Mesenchymal stem cell (in vitro differentiated cells and primary cell): ENCODE results near the gene SLC25A13.

ENCODE experiments used
- DNase-seq: peaks from one replicate; pipeline ENCODE4 v3.0.0-alpha.2; 2013
- H2AFZ ChIP-seq: one replicate; pipeline ENCODE4 v1.6.1; 2013; ENCODE audit warnings: low read depth, mild to moderate bottlenecking, control low read depth, inconsistent platforms, low read length, moderate library complexity
- H2AK5ac ChIP-seq: 2 replicates; pipeline ENCODE4 v1.6.1; 2013; ENCODE audit warnings: low read length, moderate library complexity, mild to moderate bottlenecking, inconsistent platforms; ENCODE audit not compliant: severe bottlenecking
- H2BK120ac ChIP-seq: one replicate; pipeline ENCODE4 v1.6.1; 2013; ENCODE audit warnings: low read depth, mild to moderate bottlenecking, inconsistent platforms, low read length, moderate library complexity
- H2BK12ac ChIP-seq, 2 experiments: one replicate each; pipeline ENCODE4 v1.6.1; 2013; ENCODE audit warnings: inconsistent platforms in 2 of 2, low read length in 2 of 2, mild to moderate bottlenecking in 2 of 2, moderate library complexity in 2 of 2, control low read depth in 1 of 2
- H2BK15ac ChIP-seq: one replicate; pipeline ENCODE4 v1.6.1; 2013; ENCODE audit warnings: mild to moderate bottlenecking, low read depth, inconsistent platforms; ENCODE audit not compliant: poor library complexity, severe bottlenecking
- H2BK5ac ChIP-seq: 2 replicates; pipeline ENCODE4 v1.6.1; 2013; ENCODE audit warnings: low read depth, mild to moderate bottlenecking, low read length, control low read depth, inconsistent platforms; ENCODE audit not compliant: poor library complexity, severe bottlenecking
- H3K14ac ChIP-seq, 2 experiments: one replicate each; pipeline ENCODE4 v1.6.1; 2013; ENCODE audit warnings: inconsistent platforms in 2 of 2, low read length in 2 of 2, control low read depth in 1 of 2, mild to moderate bottlenecking in 1 of 2, moderate library complexity in 1 of 2
- H3K18ac ChIP-seq, 2 experiments: one replicate each; pipeline ENCODE4 v1.6.1; 2013; ENCODE audit warnings: inconsistent platforms in 2 of 2, low read length in 2 of 2, control low read depth in 1 of 2, low read depth in 1 of 2, mild to moderate bottlenecking in 1 of 2
- H3K23ac ChIP-seq, 2 experiments: one replicate each; pipeline ENCODE4 v1.6.1; 2013; ENCODE audit warnings: inconsistent platforms in 2 of 2, low read length in 2 of 2, mild to moderate bottlenecking in 2 of 2, moderate library complexity in 2 of 2, control low read depth in 1 of 2
- H3K27ac ChIP-seq: 2 replicates; pipeline ENCODE4 v1.5.1; 2013; ENCODE audit warnings: mild to moderate bottlenecking, moderate library complexity, low read length, control low read depth, inconsistent platforms; ENCODE audit not compliant: poor library complexity, severe bottlenecking
- H3K27me3 ChIP-seq, 2 experiments: 2 replicates each; pipeline versions ENCODE4 v1.6.1 to v1.7.0; 2013; ENCODE audit warnings: low read length in 2 of 2, mild to moderate bottlenecking in 2 of 2, moderate library complexity in 2 of 2, control low read depth in 1 of 2, inconsistent platforms in 1 of 2; ENCODE audit not compliant: control insufficient read depth in 1 of 2, insufficient read depth in 1 of 2
- H3K36me3 ChIP-seq, 2 experiments: 2 replicates each; pipeline versions ENCODE4 v1.6.1 to v1.7.0; 2013; ENCODE audit warnings: low read length in 2 of 2, control low read depth in 1 of 2, inconsistent platforms in 1 of 2, low read depth in 1 of 2, mild to moderate bottlenecking in 1 of 2; ENCODE audit not compliant: insufficient read depth in 2 of 2, control insufficient read depth in 1 of 2
- H3K4ac ChIP-seq, 2 experiments: one replicate each; pipeline ENCODE4 v1.6.1; 2013; ENCODE audit warnings: inconsistent platforms in 2 of 2, low read length in 2 of 2, mild to moderate bottlenecking in 2 of 2, moderate library complexity in 2 of 2, control low read depth in 1 of 2, low read depth in 1 of 2
- H3K4me1 ChIP-seq: 2 replicates; pipeline ENCODE4 v1.6.1; 2013; ENCODE audit warnings: low read depth, low read length, control low read depth; ENCODE audit not compliant: control insufficient read depth, insufficient read depth
- H3K4me2 ChIP-seq: 2 replicates; pipeline ENCODE4 v1.6.1; 2013; ENCODE audit warnings: low read length, mild to moderate bottlenecking, inconsistent platforms; ENCODE audit not compliant: poor library complexity, severe bottlenecking
- H3K4me3 ChIP-seq, 2 experiments: 2 replicates each; pipeline versions ENCODE4 v1.5.1 to v1.7.0; 2013; ENCODE audit warnings: low read length in 2 of 2, mild to moderate bottlenecking in 2 of 2, control low read depth in 1 of 2, low read depth in 1 of 2; ENCODE audit not compliant: insufficient read depth in 1 of 2
- H3K79me1 ChIP-seq: replicated peaks from 2 replicates; pipeline ENCODE4 v1.6.1; 2013; ENCODE audit warnings: mild to moderate bottlenecking, control low read depth, low read length, inconsistent platforms; ENCODE audit not compliant: poor library complexity, severe bottlenecking
- H3K9ac ChIP-seq: 2 replicates; pipeline ENCODE4 v1.7.0; 2013; ENCODE audit warnings: mild to moderate bottlenecking, low read length, moderate library complexity
- H3K9me3 ChIP-seq: 2 replicates; pipeline ENCODE4 v1.7.0; 2013; ENCODE audit warnings: mild to moderate bottlenecking, low read length; ENCODE audit not compliant: control insufficient read depth
- H4K8ac ChIP-seq: one replicate; pipeline ENCODE4 v1.6.1; 2013; ENCODE audit warnings: inconsistent platforms, mild to moderate bottlenecking, low read length, moderate library complexity
- H4K91ac ChIP-seq: one replicate; pipeline ENCODE4 v1.6.1; 2013; ENCODE audit warnings: mild to moderate bottlenecking, low read length, inconsistent platforms
- WGBS: methylation state at CpG from one replicate; pipeline ENCODE4 v1.1.7; 2013; ENCODE audit warnings: mixed read lengths; 5-methylcytosine and 5-hydroxymethylcytosine counted together

The SLC25A13 gene

GRCh38 chr7:96085953-96086352 lies 235.9 kb downstream of the SLC25A13 start:
- Histone ChIP-seq H3K9me3 (no peaks in the 10 kb centered on the region), H2BK12ac (no peak overlapping the region), H3K23ac (no peak overlapping the region), H3K27ac (no peak overlapping the region), H3K18ac (no peak overlapping the region), H4K91ac (no peak overlapping the region), H4K8ac (no peak overlapping the region), H3K4me1 (peaks cover 3% of the 10 kb centered on the region), H3K79me1 (no peaks in the 10 kb centered on the region), H2AK5ac (no peak overlapping the region), H2BK15ac (no peak overlapping the region), H3K4me2 (no peak overlapping the region), H3K4ac (no peak overlapping the region), H2BK5ac (no peak overlapping the region), H3K4me3 (no peak overlapping the region), H3K9ac (no peak overlapping the region), H2BK120ac (no peak overlapping the region), H2AFZ (no peak overlapping the region), H3K27me3 (no peaks in the 10 kb centered on the region), H3K36me3 (no peaks in the 10 kb centered on the region), H3K14ac (no peak overlapping the region)
- 100% methylated on average over 2 of the region's 3 CpGs for WGBS
- DNase-seq: no peak

- Histone ChIP-seq H4K91ac (no peak overlapping the region), H3K27ac (no peak overlapping the region), H3K79me1 (no peaks in the 10 kb centered on the region), H3K4me3 (no peak overlapping the region), H2BK5ac (no peak overlapping the region), H3K4me1 (peaks cover 3% of the 10 kb centered on the region), H3K18ac (no peak overlapping the region), H3K9me3 (no peaks in the 10 kb centered on the region), H4K8ac (no peak overlapping the region), H3K4me2 (no peak overlapping the region), H3K14ac (peak overlapping the region in 1 of 2 experiments; percentile 76), H2AFZ (no peak overlapping the region), H3K27me3 (no peaks in the 10 kb centered on the region), H3K23ac (peak overlapping the region in 1 of 2 experiments; percentile 78), H2BK12ac (no peak overlapping the region), H3K4ac (no peak overlapping the region), H3K9ac (peak overlapping the region; percentile 12), H2BK120ac (no peak overlapping the region), H3K36me3 (no peaks in the 10 kb centered on the region), H2AK5ac (no peak overlapping the region), H2BK15ac (no peak overlapping the region)
- 100% methylated on average over 1 of the region's 1 CpG for WGBS
- DNase-seq: peak; percentile 3
Measured at GRCh38 chr7:96084881-96085553, 236.9 kb downstream of the SLC25A13 start.

DNA sequence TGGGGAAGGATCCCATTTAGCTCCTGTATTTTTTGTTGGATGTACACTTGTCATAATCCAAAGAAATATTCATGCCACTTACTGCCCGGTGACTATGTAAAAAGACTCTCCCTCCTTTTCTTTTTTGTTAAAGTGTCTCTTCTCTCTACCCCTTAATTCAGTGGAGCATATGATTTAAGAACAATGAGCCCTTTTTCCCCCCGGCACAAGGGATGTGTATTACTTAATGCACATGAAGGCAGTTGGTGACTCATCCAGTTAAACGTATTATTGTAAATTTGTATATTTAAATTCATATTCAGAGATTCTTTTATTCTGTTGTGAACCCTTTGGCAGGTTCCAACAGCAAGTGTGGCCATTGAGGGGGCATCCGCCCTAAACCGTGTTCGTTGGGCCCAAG lies 241.9 kb downstream of the SLC25A13 start:
- H3K4me2 ChIP-seq: no peak overlapping the region
- no peak overlapping the region for H2BK5ac ChIP-seq
- H3K9me3 ChIP-seq: no peaks in the 10 kb centered on the region
- H3K18ac ChIP-seq: no peak overlapping the region
- no peak overlapping the region for H2BK12ac ChIP-seq
- no peak overlapping the region for H3K9ac ChIP-seq
- no peak overlapping the region for H3K14ac ChIP-seq
- no peak overlapping the region for H4K8ac ChIP-seq
- peaks cover 0 to 7% of the 10 kb centered on the region in 2 experiments for H3K27me3 ChIP-seq
- no peak overlapping the region for H2AK5ac ChIP-seq
- H3K4me1 ChIP-seq: peaks cover 5% of the 10 kb centered on the region
- no peak overlapping the region for H3K27ac ChIP-seq
- H4K91ac ChIP-seq: no peak overlapping the region
- no peak overlapping the region for H2AFZ ChIP-seq
- H3K4me3 ChIP-seq: no peak overlapping the region
- H3K4ac ChIP-seq: no peak overlapping the region
- H3K79me1 ChIP-seq: no peaks in the 10 kb centered on the region
- H2BK15ac ChIP-seq: no peak overlapping the region
- no peaks in the 10 kb centered on the region for H3K36me3 ChIP-seq
- 99% methylated on average over 4 of the region's 6 CpGs for WGBS
- no peak overlapping the region for H3K23ac ChIP-seq
- no peak for DNase-seq
- H2BK120ac ChIP-seq: no peak overlapping the region

GRCh38 chr7:96076350-96076707 lies 245.6 kb downstream of the SLC25A13 start:
- no peak overlapping the region for H2BK5ac ChIP-seq
- H3K14ac ChIP-seq: no peak overlapping the region
- no peak overlapping the region for H2BK12ac ChIP-seq
- H3K4ac ChIP-seq: no peak overlapping the region
- no peak overlapping the region for H2BK120ac ChIP-seq
- H4K8ac ChIP-seq: no peak overlapping the region
- peaks cover 2% of the 10 kb centered on the region for H3K4me1 ChIP-seq
- no peak overlapping the region for H3K27ac ChIP-seq
- H3K23ac ChIP-seq: no peak overlapping the region
- H3K9ac ChIP-seq: peak overlapping the region; percentile 72
- no peak overlapping the region for H2AFZ ChIP-seq
- H3K18ac ChIP-seq: no peak overlapping the region
- no peak overlapping the region for H2AK5ac ChIP-seq
- peak overlapping the region in 1 of 2 experiments; percentile 85 for H3K4me3 ChIP-seq
- H3K79me1 ChIP-seq: no peaks in the 10 kb centered on the region
- DNase-seq: no peak
- WGBS: 24% methylated on average over 8 of the region's 10 CpGs
- H3K27me3 ChIP-seq: peaks cover 0 to 9% of the 10 kb centered on the region in 2 experiments
- H4K91ac ChIP-seq: no peak overlapping the region
- H3K36me3 ChIP-seq: no peaks in the 10 kb centered on the region
- peak overlapping the region; percentile 98 for H3K4me2 ChIP-seq
- H2BK15ac ChIP-seq: no peak overlapping the region
- H3K9me3 ChIP-seq: no peaks in the 10 kb centered on the region
